Testis (tissue), 3 donors: ENCODE results near the gene SUPT3H. TPM values are rescaled to one million over a fixed set of nuclear protein-coding genes. Genes with fewer than 3 reads are reported as not detected.

Experiments
- DNase-seq: peaks from one replicate; pipeline ENCODE4 v3.0.0-alpha.2; 2019
- H3K27ac ChIP-seq, 2 donors: fragments of 200-600 bp; sonication (generic); one replicate each; pipeline ENCODE4 v1.5.1; 2019
- H3K27me3 ChIP-seq: fragments of 200-600 bp; sonication (generic); one replicate; pipeline ENCODE4 v1.5.1; 2019
- H3K36me3 ChIP-seq: fragments of 200-600 bp; sonication (generic); one replicate; pipeline ENCODE4 v1.5.1; 2017; ENCODE audit warnings: low read depth; ENCODE audit errors: missing control alignments
- H3K4me1 ChIP-seq: fragments of 200-600 bp; sonication (generic); one replicate; pipeline ENCODE4 v1.5.1; 2019
- H3K4me3 ChIP-seq, 2 donors: fragments of 200-600 bp; sonication (generic); one replicate each; pipeline ENCODE4 v1.5.1; 2017 to 2019
- H3K9me3 ChIP-seq: fragments of 200-600 bp; sonication (generic); one replicate; pipeline ENCODE4 v1.5.1; 2017
- POLR2A ChIP-seq: fragments of 450-650 bp; IDR thresholded peaks from one replicate; pipeline ENCODE4 v1.6.1; 2017; ENCODE audit warnings: antibody characterized with exemption, mild to moderate bottlenecking, moderate library complexity
- WGBS, 2 donors: methylation state at CpG; one replicate each; pipeline ENCODE4 v1.1.5; 2018; 5-methylcytosine and 5-hydroxymethylcytosine counted together
- intact Hi-C: fragments of 100-400 bp; cut with DNase I; formaldehyde crosslinking; loops from one replicate; pipeline ENCODE4 v1.15.1; 2023; ENCODE audit warnings: low total_unique reads
- polyA plus RNA-seq: library from polyadenylated mRNA; stranded (reverse); fragments of 350-450 nt; fragmentation: Illumina TruSeq; extraction: RNeasy Lipid Tissue Mini Kit (QIAGEN cat#74804); gene quantifications from one replicate; pipeline ENCODE4 v1.2.3, GENCODE V29; 2014; ENCODE audit warnings: low read depth, low replicate concordance; ENCODE audit not compliant: insufficient read depth
- total RNA-seq, 2 donors: library from RNA; depleted of rRNA; stranded (reverse); fragments of >200 nt; gene quantifications; one replicate each; pipeline ENCODE4 v1.2.3, GENCODE V29; 2016
- TF ChIP-seq, protein P1 (sequence below), 3 experiments: fragments of 450-650 bp in 2 of 3; fragments of 200-600 bp in 1 of 3; sonication (generic) in 1 of 3; IDR thresholded peaks; one replicate each; pipeline ENCODE4 v1.5.1; 2016 to 2019; ENCODE audit warnings: antibody characterized with exemption in 3 of 3, mild to moderate bottlenecking in 2 of 3, moderate library complexity in 1 of 3

Gene SUPT3H
- total and polyA plus RNA-seq, 3 donors from 2014 or later: 29.4 to 35.9 (median 30.8) TPM

GRCh38 chr6:45254253-45254652, 123.5 kb downstream of the SUPT3H start:
- no peak for TF ChIP-seq POLR2A
- TF ChIP-seq, protein P1, sequence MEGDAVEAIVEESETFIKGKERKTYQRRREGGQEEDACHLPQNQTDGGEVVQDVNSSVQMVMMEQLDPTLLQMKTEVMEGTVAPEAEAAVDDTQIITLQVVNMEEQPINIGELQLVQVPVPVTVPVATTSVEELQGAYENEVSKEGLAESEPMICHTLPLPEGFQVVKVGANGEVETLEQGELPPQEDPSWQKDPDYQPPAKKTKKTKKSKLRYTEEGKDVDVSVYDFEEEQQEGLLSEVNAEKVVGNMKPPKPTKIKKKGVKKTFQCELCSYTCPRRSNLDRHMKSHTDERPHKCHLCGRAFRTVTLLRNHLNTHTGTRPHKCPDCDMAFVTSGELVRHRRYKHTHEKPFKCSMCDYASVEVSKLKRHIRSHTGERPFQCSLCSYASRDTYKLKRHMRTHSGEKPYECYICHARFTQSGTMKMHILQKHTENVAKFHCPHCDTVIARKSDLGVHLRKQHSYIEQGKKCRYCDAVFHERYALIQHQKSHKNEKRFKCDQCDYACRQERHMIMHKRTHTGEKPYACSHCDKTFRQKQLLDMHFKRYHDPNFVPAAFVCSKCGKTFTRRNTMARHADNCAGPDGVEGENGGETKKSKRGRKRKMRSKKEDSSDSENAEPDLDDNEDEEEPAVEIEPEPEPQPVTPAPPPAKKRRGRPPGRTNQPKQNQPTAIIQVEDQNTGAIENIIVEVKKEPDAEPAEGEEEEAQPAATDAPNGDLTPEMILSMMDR (IDR thresholded peaks at IDR 0.05): no peak
- WGBS, 2 donors: 74 to 76% methylated on average over 1 of the region's 1 CpG

GRCh38 chr6:45253453-45253852, 124.3 kb downstream of the SUPT3H start:
- H3K4me1 ChIP-seq: no peaks in the 10 kb centered on the region
- DNase-seq: no peak
- H3K27ac ChIP-seq: no peak overlapping the region
- no peaks in the 10 kb centered on the region for H3K27me3 ChIP-seq
- intact Hi-C loops: no loop called here
- no peaks in the 10 kb centered on the region for H3K9me3 ChIP-seq
- TF ChIP-seq, protein P1 (IDR thresholded peaks at IDR 0.05): no peak
- no peak for TF ChIP-seq POLR2A
- H3K4me3 ChIP-seq: no peak overlapping the region
- H3K36me3 ChIP-seq: no peaks in the 10 kb centered on the region
- 80 to 86% methylated on average over 6 of the region's 6 CpGs for WGBS, 2 donors

More at GRCh38 chr6:45254253-45254652, 123.5 kb downstream of the SUPT3H start:
- no peaks in the 10 kb centered on the region for H3K4me1 ChIP-seq
- H3K4me3 ChIP-seq: no peak overlapping the region
- no peaks in the 10 kb centered on the region for H3K27me3 ChIP-seq
- H3K36me3 ChIP-seq: no peaks in the 10 kb centered on the region
- DNase-seq: no peak
- no peak overlapping the region for H3K27ac ChIP-seq
- intact Hi-C loops: no loop called here
- H3K9me3 ChIP-seq: no peaks in the 10 kb centered on the region

GRCh38 chr6:45231660-45232059, 146.1 kb downstream of the SUPT3H start:
- Histone ChIP-seq H3K27me3 (no peaks in the 10 kb centered on the region), H3K9me3 (no peaks in the 10 kb centered on the region), H3K36me3 (no peaks in the 10 kb centered on the region), H3K27ac (no peak overlapping the region), H3K4me1 (no peaks in the 10 kb centered on the region), H3K4me3 (no peak overlapping the region)
- intact Hi-C loops: no loop called here
- TF ChIP-seq POLR2A: no peak
- TF ChIP-seq, protein P1 (IDR thresholded peaks at IDR 0.05): no peak
- DNase-seq: no peak
- WGBS, 2 donors: 96 to 97% methylated on average over 2 of the region's 2 CpGs

- Histone ChIP-seq H3K4me3 (no peak overlapping the region), H3K27me3 (no peaks in the 10 kb centered on the region), H3K4me1 (no peaks in the 10 kb centered on the region), H3K36me3 (no peaks in the 10 kb centered on the region), H3K27ac (no peak overlapping the region), H3K9me3 (no peaks in the 10 kb centered on the region)
- TF ChIP-seq POLR2A: no peak
- TF ChIP-seq, protein P1 (IDR thresholded peaks at IDR 0.05): no peak
- DNase-seq: no peak
- WGBS, 2 donors: 94 to 100% methylated on average over 1 of the region's 1 CpG
- intact Hi-C loops: no loop called here
Measured at GRCh38 chr6:45229416-45229815, 148.3 kb downstream of the SUPT3H start.

DNA sequence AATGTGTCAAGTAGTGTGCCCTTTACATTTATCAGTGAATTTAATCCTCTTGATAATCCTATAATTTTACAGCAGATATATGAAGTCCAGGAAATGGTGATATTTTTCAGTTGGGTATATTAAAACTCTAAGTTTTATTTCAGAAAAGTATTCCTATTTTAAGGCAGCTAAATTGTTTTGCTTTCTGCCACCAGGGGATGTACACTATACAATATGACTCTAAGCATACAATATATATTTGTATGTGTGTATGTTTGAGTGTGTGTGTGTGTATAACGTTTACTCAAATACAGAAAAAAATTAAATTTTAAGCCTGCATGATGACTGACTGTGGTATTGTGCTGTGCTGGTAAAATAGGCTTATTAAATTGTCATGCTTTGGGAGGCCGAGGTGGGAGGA, 151.7 kb downstream of the SUPT3H start:
- no peaks in the 10 kb centered on the region for H3K36me3 ChIP-seq
- H3K4me3 ChIP-seq: no peak overlapping the region
- no peak for DNase-seq
- H3K4me1 ChIP-seq: no peaks in the 10 kb centered on the region
- no peaks in the 10 kb centered on the region for H3K9me3 ChIP-seq
- 89% methylated on average over 2 of the region's 2 CpGs for WGBS, 2 donors
- H3K27ac ChIP-seq: no peak overlapping the region
- TF ChIP-seq, protein P1 (IDR thresholded peaks at IDR 0.05): no peak
- no peak for TF ChIP-seq POLR2A
- no peaks in the 10 kb centered on the region for H3K27me3 ChIP-seq
- intact Hi-C loops: no loop called here
